ENCODE results near the gene POC1A.

POC1A gene

DNA sequence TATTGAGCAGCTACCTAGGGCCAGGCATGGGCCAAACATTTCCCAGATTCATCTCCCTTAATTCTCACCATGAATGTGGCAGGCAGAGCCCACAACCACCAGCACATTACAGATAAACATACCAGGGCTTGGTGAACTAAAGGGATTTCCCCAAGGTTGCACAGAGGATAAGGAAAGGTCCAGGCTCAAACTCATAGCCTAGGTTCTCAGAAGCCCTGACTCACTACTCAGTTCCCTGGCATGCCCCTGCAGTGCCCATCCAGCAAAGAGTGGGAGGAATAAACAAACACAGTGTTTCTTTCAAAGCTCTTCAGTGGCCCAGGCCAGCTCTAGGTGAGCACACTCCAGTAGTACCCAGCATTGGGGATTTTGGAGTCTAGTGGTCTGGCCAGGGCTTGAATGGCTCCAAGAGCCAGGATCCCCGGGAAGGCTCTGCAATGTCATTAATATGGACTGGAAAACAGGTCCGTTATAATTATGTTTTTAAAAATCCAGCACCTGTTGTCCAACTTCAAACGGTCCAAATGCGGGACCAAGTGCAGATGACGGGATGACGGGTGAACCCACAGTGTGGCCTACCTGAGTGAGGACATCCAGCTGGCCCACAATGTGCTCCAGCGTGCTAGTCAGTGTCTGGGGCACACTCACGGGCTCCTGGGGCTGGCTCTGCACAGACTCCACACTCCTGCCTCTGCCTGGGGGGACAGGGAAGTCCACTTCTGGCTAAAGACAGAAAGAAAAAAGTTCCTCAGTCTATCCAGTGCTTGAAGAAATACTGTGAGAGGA is 58.0 kb downstream of the POC1A start:
- DNase-seq = no peak

DNA sequence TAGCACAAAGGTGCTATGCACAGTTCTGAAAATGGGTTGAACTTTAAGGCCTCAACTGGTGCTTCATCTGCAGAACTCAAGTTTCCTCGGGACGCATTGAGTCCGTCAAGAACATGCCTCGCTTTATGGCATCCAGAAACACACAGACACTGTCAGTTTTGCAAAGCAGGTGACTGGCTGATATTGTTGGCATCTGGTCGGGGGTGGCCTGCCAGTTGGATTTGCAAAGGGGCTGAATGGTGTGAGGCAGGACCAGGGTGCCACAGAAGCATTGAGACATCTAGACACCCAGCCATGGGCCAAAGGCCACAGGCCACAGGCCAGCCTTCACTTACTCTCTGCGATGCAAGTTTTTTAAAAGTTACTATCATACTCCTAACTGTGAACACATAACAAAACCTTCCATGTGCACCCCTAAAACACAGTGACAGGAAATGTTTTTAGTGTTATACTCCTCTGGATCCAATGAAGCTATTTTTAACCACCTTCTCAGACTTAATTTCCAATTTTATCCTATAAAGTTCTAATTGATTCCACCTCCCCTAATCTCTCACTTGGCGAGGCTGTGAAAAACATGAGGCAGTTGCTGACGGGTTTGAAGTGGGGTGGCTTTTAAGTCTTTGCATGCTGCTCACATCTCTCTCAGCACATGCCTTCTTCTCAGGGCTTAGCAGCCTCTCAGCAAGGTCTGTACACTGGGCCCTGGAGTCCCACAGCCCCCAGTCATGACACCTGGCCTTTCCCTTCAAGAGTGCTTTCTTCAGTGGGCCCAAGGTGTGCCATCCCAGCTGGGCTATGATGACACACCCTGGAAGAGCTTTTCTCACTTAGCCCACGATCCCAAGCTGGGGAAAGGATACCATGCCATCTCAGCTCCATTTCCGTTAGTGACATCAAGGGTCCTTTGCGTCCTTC is 59.4 kb downstream of the POC1A start:
- no peak for DNase-seq

DNA sequence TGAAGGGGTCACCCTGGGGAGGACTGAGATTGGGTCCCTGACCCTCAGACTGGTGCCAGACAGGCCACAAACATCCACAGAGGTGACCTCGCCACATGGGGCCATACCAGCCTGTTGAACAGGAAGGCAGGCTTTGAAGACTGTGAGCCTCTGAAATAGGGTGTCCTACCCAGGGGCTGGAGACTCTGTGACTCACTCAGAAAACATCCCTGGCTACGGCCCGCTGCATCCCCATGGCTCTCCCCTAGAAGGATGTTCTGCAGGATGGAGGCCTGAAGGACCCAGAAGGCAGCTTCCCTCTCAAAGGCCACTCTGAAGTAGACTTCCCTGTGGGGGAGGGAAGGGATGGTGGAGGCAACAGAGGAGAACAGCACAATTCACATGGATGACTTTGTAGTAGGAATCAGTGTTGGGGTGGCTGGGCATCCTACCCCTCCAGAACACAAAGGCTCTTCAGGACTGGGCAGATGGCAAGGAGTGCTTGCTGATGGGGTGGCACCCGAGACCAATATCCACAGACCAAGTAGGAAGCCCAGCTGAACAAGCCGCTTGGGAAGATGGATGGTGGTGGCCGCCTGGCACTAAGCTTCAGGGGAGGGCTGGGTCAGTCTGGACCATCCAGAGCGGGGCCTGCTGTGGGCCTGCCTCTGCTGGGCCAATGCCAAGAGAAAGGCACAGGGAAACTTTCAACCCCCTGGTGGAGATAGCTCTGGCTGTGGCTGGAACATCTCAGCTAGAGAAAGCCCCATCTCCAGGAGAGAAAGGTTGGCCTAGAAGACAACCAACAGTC is 60.3 kb downstream of the POC1A start:
- no peak for DNase-seq

DNA sequence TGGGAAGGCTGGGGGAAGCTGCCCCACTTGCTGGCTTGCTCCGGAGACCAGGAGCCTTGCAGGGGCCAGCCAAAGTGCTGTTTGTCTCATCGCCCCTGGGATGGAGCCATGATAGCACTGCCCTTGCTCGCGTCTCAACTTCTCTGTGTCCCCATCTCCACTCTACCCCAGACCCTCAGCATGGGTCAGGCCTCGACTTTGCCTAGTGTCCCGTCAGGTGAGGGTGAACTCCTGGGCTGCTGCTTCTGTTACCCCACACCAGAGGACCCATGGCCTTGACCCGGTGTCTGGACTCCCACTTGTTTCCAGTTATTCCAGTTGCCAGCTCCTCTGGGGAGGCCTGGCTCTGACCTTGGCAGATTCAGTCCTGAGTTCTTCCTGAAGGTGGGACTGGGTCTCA is 61.3 kb downstream of the POC1A start:
- no peak for DNase-seq

DNA sequence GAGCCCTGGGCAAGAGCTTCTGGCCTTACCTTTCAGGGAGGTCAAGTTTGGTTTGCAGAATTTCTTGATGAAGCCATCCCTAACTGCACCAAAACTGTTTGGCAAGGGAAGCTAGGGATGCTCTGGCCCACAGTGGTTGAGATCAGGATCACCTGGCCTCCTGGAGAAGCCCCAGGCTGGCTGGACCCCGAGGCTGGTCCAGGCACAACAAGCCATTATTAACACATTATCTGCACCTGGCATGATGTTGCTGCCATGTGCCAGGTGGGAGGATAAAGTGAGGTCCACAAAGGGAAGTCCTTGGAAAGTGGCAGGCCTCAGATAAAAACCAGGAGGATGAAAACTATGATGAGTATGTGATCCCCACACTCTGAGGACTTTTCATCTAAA is 62.0 kb downstream of the POC1A start:
- no peak for DNase-seq

DNA sequence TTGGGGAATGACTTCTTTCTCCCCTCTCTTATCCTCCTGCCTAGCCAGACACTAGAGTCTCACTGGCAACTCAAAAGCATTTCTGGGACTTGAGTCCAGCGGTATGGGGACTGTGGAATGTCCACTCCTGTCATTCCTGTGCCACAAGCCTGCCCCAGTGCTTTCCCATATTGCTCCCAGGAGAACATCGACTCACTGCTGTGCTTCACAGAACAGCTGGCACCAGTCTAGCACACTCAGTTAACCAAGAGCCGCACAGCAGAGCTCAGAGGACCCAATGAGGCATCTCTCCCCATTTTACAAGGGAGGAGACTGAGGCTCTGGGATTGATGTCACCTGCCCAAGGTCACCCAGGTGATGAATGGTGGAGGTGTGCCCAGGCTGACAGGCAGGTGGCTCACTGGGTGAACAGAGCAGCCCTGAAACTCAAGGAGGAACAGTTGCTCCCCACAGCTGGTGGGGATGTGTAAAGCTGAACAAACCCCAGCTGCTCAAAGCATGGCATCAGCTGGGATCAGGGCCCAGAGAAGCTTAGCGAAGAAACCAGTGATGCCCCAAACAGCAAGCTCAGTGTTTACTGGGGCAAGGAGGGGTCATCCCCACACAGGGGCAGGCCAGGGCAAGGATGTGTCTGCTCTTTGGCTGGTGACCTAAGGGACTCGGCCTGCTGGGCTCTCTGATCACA is 62.5 kb downstream of the POC1A start:
- DNase-seq = no peak

DNA sequence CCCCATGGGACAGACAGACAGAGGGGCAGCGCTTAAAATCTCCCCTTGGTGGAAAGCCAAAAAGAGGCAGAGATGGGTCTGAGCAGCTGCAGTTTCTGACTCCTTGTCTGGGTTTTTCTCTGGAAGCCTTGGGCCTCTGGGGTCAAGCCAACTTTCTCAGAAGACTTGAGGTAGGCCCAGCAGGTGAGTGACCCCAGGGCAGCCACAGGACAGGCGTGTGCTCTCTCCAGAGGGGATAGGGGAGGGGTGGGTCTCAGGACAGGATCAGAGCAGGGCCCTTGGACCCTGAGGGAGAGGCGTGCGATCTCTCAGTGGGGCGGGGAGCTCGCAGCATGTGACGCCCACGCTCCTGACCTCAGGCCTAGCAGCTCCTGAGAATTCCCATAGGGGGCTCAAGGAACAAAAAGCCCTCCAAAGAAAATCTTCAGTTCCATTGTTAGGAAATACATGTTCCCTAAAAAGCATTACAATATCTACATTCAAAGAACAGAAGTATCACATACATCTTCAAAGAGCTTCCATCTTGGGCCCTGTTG is 63.2 kb downstream of the POC1A start:
- no peak for DNase-seq

DNA sequence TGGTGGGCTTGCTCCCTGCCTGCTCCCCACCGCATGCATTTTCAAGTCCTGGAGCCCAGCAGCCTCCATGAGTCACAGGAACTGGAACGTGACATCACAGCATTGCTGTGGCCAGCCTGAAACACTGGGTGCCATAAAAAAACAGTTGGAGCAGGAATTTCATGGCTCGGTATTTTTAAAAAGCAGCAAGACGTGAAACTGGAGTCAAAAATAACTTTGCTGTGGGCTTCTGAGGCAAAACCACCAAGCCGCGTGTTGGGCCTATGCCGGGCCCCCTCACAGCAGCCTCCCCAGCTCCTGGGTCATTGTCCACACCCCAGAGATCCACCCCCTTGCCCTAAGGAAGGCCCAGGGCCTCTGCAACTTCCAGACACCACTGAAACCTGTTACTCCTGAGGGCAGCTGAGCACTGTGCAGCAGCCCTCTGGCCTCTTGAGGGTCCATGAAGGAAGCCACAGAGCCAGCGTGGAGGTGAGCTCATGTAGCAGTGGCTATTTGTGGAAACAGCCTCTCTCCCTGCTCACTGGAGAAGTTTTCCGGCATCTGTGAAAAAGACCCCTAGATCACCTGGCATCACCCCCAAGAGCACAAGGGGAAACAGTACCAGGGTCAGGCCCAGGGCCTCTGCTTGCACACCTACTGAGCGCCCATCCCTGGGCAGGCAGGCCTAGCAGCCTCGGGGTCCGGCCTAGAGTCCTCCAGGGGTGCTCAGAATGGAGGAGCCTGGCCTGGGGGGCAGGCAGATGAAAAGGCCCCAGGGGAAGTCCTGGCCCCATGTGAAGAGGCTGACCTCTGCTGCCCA is 63.9 kb downstream of the POC1A start:
- no peak for DNase-seq

DNA sequence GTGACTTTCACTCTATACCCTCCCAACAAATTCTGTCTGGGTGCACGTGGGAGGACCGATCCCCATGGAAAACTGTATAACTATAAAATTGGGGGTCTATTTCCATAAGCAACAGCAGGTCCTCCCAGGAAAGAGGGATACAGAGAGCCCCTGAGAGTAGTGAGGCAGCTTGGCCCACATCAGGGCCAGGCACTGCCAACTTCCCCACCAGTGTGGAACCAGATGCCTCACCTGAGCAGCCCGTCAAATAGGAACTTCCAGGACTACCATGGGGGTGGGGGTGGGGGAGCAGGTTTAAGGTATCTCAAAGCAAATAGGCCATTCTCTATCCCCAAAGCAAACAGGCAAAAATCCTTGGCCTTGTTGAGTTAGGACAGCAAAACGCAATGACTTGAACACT is 64.5 kb downstream of the POC1A start:
- no peak for DNase-seq

DNA sequence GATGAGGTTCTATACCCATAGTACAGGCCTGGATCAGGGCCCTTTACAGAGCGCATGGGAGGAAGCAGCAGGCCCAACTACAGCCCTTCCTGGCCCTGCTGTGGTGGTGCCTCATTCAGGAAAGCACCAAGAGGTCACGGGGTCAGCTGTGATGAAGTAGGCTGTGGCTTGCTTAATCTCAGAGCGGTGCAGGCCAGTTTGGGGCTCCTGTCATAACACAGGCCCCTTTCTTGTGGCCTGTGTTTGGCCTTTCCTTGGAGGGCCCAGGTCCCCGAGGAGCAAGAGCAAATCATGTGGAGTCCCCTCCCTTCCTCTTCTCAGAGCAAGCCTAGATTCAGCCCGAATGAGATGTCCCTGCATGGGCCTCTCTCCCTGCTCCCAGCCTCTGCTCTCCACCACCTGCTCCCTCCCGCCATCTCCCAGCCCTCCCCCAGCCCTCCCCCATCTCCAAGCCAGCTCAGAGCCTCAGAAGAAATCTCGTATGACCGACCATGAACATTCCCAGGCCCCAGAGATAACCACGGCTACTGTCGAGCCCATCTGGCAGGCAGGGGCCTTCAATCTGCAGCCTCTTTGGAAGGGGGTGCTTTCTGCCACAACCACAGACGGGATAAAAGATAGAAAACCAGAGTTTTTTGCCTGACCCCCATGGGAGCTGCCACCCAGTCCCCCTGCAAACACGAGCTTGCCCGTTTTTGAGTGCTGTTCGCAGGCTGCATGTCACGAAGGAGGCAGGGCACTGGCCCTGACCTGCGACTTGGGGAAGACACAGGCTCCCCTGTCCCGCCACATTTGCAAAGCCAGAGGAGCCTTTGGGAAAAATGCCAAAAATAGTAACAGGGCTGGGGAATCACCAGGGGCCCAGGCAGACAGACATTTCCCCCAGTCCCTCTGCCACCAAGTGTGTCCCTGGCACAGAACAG is 65.5 kb downstream of the POC1A start:
- DNase-seq = no peak

DNA sequence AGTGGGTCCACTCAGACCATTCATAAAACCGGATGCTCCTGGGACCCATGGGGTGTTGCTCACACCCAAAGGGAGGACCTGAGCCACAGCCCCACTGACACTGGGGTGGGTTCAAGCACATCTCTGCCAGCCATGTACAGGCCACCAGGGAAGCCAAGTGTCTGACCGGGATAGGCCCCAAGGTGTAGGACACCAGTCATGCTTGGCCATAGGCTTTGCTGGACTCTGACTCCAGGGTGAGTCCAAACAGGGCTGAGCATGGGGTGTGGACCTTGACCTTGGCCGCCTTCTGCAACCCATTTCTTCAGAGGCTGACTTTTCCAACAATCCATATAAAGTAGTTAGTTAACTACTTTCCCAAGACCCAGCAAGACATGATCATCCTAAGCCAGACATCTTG is 66.5 kb downstream of the POC1A start:
- no peak for DNase-seq

DNA sequence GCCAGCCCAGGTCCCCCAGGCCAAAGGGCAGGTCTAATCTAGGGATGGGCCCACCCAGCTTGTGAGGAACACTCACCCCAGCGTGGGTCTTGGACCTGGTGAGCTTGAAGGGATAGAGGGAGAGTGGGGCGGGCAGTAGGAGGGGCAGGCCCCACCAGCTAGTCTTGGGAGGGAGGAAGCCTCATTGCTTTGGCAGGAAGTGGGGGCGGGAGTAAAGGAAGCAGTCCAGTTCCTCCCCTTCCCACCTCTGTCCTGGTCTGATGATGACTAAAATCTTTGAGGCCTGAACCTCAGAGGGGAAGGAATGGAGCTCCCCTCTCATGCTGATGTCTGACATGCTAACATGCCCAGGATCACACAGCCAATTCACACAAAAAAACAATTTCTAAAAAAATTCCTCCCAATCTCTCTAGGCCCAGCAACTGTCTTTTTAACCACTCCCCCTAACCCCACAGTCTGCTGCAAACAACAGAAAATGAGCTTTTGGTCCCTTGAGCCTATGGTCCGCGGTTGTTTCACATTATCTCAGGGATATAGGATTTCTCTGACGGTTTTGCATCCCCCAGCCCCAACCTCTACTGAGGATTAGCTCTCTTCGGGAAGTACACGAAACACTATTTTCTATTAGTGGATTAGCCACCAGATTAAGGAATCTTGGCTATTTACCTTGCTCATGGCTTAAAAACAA is 67.1 kb downstream of the POC1A start:
- no peak for DNase-seq

DNA sequence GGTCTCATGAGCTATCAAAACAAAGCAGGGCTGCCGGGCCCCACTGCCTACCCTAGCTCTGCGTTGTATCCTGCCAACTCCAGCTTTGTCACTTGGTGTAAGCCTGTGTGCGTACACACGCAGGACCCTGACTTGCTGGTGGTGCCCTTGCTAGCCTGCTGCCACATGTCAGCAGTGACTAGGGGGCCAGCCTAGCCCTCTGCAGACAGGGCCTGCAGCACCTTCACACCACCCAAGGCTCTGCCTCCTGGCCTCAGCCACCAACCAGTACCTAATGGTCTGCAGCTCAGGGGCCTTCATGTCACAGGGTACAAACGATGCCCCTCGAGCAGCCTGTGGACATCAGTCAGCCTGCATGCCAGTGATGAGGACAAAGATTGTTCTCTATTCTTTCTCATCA is 67.8 kb downstream of the POC1A start:
- DNase-seq = no peak

DNA sequence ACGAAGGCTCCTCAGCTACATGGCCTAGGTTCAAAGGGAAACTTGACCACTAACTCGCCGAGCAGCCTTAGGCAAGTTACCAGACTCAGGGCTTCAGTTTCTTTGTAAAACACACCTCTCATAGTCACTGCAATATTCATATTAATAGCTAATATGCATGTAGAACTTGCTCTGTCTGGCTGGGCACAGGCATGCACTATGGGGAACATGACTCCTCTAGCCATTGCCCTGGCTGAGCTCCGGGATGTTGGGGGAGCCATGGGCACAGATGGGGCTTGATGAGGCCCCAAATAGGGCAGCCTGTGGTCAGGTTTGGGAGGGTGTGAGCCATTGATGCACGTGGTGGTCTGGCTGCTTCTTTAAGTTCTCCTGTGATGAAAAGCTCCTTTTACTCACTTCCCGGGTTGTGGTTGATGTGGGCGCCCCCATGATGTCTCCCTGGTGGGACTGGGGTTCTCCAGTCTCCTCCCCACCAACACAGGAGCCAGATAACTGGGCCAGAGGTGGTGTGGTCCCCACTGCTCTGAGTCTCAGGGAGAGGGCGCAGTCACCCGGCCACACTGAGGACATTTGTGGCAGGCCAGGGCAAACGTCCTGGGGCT is 68.4 kb downstream of the POC1A start:
- no peak for DNase-seq

DNA sequence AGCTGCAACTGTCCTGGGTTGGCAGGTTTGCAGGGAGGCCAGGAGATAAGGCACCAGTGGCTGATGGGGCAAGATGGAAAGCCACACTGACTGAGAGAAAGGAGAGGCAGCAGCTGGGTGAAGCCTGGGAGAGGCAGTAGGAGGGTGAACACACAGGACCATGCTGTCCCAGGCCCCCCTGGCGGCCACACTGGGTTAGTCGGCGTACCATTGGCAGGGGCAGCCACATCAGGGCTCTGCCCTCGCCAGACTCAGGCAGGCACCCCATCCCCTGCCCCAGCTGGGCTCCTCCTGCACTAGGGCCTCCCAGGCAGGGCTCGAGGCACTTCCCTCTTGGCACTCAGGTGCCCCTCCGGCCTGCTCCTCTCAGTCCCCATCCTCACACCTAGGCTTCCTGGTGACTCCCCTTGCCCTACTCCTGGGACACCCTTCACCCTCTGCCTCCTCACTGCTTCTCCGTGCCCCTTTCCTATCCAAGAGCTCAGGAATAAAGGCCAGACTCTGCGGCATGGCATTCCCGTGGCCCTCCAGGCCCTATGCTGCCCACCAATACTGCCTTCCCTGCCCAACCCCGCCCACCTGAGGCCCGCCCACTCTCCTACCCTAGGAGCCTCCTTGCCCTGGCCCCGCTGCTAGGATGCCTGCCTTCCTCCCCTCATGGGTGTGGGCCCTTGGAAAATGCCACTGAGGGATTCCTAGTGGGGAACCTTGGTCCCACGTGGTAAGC is 69.1 kb downstream of the POC1A start:
- no peak for DNase-seq

DNA sequence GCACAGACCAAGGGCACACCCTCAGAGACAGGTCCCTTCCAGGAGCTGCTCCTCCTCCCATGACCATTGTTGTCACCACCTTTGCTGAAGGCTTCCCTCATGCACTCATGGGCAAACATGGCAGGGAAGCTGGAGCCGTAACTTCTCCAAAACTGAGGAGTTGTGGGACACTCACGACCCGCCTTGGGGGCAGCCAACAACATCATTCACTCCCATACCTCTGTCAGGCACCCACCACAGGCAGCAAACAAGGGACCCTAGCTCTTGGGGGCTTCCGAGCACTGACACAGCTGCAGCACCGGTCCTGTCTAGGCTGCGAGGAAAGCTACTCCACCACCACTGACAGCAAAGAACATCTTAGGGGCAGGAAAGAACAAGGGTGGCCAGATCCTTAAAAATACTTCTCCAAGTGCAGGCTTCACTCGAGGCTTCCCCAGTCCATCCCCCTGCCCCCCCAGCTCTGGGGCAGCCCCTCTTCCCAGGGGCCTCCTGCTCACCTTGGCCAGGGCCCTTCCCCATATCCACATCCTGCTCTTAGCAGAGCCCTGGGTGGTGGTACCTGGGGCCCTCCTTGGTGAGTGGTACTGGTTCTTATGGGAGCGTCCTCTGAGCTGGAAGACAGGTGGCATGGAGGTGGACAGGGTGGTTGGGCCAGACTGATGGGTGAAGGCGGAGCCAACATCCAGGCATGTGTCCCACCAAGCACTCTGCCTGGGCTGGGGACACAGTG is 69.8 kb downstream of the POC1A start:
- DNase-seq = no peak

DNA sequence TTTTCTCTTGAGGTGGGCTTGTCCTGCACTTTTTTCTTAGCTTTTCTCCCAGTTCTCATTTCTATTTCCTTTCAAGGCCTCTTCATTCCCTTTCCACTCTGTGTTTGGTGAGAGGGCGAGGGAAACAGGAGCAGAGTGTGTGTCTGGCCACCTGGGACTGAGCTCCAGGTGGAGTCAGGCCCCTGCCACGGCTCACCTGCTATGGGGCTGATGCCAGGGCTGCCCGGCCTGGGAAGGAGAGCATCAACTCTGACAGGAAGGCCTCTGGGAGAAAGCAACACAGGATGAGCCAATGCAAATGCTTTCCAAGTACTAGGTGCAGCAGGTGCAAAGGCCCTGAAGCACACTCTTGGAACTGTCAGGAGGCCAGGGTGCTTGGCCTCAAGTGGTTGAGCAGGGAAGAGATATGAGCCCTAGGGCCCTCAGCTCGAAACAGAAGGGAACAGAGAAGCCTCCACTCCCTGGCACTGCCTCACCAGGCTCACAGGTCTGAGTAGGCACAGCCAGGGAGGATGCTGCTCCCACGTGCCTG is 70.6 kb downstream of the POC1A start:
- no peak for DNase-seq

DNA sequence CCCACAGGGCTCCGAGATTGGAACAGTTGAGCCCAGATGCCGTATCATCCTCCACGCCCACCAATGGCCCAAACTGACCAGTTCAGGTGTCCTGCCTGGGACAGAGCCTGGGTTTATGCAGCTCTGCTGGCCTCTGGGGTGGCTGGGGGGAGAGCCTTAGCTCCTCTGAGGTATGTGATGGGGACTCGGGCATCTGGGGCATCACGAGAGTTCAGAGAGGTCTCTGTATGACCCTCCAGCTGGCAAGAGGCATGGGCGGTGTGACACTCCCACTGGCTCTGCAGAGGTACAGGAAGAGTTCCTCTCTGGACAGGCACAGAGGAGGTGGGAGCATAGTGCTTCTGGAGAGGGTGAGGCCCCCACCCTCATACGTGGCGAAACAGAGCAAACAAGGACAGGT is 71.3 kb downstream of the POC1A start:
- DNase-seq = no peak

Data from NCI-H1048 (cell line).